BE2C (cell line): ENCODE measurements around the gene DIP2C.

Experiments
- DNase-seq: peaks from one replicate; pipeline ENCODE4 v3.0.0-alpha.2; 2020
- H3K27me3 ChIP-seq: fragments of 250-450 bp; sonication (Bioruptor Pico); 2 replicates; pipeline ENCODE4 v1.5.1; 2020; ENCODE audit warnings: mild to moderate bottlenecking
- H3K36me3 ChIP-seq: fragments of 250-450 bp; sonication (Bioruptor Pico); 2 replicates; pipeline ENCODE4 v1.5.1; 2020; ENCODE audit warnings: mild to moderate bottlenecking
- H3K4me1 ChIP-seq: fragments of 250-450 bp; sonication (Bioruptor Pico); 2 replicates; pipeline ENCODE4 v1.5.1; 2020
- H3K4me3 ChIP-seq: 2 replicates; pipeline ENCODE4 v1.5.1; 2011; ENCODE audit warnings: low read depth, low read length
- H3K9me3 ChIP-seq: fragments of 250-450 bp; sonication (Bioruptor Pico); 2 replicates; pipeline ENCODE4 v1.5.1; 2020
- TF ChIP-seq, protein P1 (sequence below): IDR thresholded peaks from 2 replicates; pipeline ENCODE4 v1.5.1; 2012; ENCODE audit warnings: mild to moderate bottlenecking, low read depth, low read length

The DIP2C gene

DNA sequence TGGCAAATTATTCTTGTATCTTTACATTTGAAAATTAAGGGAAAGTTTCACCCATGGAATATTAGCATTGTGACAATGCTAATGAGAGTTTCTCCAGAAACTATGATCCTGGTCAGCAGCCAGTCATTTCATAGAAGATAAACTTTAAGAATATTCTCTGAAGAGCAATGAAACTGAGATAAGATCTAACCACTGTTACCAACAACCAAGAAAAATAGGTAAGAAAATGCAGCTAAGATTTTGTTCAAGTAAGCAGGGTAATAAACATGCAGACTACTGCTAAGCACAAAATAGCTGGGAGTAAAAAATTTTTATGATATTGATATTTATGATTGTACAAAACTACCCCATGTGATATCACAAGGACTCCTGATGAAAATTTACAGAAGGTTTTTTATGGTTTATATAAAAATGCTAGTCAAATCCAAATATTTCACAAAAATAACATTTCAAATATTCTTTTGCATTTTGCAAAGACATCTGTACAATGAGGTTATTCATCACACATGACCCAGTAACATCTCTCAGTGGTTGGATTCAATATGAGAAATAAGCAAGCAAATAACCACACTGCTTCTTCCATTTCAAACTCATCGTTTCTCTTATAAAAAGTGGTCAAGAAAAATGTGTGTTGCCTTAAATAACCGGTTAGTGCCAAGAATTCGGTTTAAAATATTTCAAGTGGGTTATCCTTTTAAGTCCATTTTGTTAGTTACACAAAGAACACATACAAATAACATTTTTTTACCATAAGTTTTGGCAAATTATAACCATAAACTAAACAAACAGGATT, 251.6 kb downstream of the DIP2C start:
- H3K4me1 ChIP-seq: no peaks in the 10 kb centered on the region; the same call in 1 of the 2 replicates
- H3K4me3 ChIP-seq: no peak overlapping the region
- no peaks in the 10 kb centered on the region for H3K9me3 ChIP-seq
- DNase-seq: no peak
- H3K36me3 ChIP-seq: no peaks in the 10 kb centered on the region
- H3K27me3 ChIP-seq: no peaks in the 10 kb centered on the region
- TF ChIP-seq, protein P1, sequence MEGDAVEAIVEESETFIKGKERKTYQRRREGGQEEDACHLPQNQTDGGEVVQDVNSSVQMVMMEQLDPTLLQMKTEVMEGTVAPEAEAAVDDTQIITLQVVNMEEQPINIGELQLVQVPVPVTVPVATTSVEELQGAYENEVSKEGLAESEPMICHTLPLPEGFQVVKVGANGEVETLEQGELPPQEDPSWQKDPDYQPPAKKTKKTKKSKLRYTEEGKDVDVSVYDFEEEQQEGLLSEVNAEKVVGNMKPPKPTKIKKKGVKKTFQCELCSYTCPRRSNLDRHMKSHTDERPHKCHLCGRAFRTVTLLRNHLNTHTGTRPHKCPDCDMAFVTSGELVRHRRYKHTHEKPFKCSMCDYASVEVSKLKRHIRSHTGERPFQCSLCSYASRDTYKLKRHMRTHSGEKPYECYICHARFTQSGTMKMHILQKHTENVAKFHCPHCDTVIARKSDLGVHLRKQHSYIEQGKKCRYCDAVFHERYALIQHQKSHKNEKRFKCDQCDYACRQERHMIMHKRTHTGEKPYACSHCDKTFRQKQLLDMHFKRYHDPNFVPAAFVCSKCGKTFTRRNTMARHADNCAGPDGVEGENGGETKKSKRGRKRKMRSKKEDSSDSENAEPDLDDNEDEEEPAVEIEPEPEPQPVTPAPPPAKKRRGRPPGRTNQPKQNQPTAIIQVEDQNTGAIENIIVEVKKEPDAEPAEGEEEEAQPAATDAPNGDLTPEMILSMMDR: no peak

DNA sequence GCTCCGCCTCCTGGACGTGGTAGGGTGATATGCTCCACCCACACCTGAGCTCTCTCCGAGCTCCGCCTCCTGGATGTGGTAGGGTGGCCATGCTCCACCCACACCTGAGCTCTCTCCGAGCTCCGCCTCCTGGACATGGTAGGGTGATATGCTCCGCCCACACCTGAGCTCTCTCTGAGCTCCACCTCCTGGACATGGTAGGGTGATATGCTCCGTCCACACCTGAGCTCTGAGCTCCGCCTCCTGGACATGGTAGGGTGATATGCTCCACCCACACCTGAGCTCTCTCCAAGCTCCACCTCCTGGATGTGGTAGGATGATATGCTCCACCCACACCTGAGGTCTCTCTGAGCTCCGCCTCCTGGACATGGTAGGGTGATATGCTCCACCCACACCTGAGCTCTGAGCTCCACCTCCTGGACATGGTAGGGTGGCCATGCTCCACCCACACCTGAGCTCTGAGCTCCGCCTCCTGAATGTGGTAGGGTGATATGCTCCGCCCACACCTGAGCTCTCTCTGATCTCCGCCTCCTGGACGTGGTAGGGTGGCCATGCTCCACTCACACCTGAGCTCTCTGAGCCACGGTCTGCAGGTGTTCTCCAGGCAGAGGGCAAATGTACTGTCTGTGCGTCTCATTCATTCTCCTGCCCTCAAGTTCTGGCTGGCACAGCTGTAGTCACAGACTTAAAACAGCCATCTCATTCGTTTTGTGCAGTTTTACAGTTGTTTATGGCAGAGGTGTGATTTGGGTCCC, 252.4 kb downstream of the DIP2C start:
- no peaks in the 10 kb centered on the region for H3K27me3 ChIP-seq
- no peaks in the 10 kb centered on the region for H3K36me3 ChIP-seq
- H3K4me3 ChIP-seq: no peak overlapping the region
- no peak for DNase-seq
- TF ChIP-seq, protein P1: no peak
- H3K4me1 ChIP-seq: no peaks in the 10 kb centered on the region
- H3K9me3 ChIP-seq: no peaks in the 10 kb centered on the region

DNA sequence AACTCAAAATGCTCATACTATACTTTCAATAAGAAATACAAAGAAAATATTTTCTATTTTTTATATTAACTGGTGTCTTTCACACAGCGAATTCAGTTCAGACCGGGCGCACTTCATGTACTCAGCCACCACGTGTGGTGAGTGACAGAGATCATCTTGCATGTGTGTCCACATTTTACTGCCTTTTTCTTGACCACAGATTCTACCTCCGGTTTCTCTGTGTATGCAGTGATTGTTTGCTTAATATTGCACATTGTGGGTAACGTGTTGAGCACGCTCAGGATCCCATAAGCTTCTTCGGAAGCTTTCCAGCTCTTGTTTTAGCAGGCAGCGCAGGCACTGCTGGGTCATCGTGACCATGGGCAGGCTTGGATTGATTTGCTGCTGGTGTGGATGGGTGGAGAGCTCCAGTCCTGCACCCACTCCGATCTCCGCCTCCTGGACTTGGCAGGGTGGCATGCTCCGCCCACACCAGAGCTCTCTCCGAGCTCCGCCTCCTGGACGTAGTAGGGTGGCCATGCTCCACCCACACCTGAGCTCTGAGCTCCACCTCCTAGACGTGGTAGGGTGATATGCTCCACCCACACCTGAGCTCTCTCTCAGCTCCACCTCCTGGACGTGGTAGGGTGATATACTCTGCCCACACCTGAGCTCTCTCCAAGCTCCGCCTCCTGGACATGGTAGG, 253.3 kb downstream of the DIP2C start:
- DNase-seq: no peak
- Histone ChIP-seq H3K27me3 (no peaks in the 10 kb centered on the region), H3K4me3 (no peak overlapping the region), H3K36me3 (no peaks in the 10 kb centered on the region), H3K9me3 (no peaks in the 10 kb centered on the region), H3K4me1 (no peaks in the 10 kb centered on the region)
- TF ChIP-seq, protein P1: no peak

DNA sequence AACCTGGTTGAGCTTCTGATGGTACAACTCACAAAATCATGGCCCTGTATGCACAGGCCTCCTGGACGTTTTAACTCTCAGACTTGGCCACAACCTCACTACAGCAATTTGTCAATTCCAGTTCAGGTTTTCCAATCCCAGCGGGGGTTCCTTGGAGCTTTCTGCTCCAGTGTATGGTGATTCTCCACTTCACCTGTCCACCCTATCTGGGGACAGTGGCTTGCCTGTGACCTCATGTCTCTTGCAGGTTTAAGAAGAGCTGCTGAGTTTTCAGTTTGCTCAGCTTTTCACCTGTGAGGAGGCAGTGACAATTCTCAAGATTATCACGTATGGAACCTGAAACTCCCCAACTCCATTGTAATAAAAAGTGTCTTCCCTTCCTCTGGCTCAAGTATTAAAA, 254.1 kb downstream of the DIP2C start:
- no peaks in the 10 kb centered on the region for H3K4me1 ChIP-seq
- TF ChIP-seq, protein P1: no peak
- H3K9me3 ChIP-seq: no peaks in the 10 kb centered on the region
- DNase-seq: no peak
- no peak overlapping the region for H3K4me3 ChIP-seq
- no peaks in the 10 kb centered on the region for H3K36me3 ChIP-seq
- H3K27me3 ChIP-seq: no peaks in the 10 kb centered on the region

DNA sequence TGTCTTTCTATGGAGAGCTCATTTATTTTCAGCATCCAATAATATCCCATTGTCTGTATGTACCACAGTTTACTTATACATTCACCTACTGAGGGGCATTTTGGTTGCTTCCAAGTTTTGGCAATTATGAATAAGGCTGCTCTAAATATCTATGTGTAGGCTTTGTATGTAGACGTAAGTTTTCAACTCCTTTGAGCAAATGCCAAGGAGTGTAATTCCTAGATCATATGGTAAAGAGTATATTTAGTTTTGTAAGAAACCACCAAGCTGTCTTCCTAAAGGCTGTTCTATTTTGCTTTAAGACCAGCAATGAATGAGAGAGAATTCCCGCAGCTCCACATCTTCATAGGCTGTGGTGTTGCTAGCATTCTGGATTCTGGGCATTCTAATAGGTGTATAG, 259.8 kb downstream of the DIP2C start:
- H3K4me1 ChIP-seq: no peaks in the 10 kb centered on the region
- DNase-seq: no peak
- no peaks in the 10 kb centered on the region for H3K36me3 ChIP-seq
- no peak overlapping the region for H3K4me3 ChIP-seq
- H3K27me3 ChIP-seq: no peaks in the 10 kb centered on the region
- H3K9me3 ChIP-seq: no peaks in the 10 kb centered on the region
- TF ChIP-seq, protein P1: no peak
